Pons (tissue), 1 donor: ENCODE measurements around the gene DIS3L2.
"Not testable (repeated sequence)": the region's sequence is repeated elsewhere in the genome, so short reads cannot be mapped to it uniquely, and the experiment has no call there.

Experiments
- DNase-seq: peaks from one replicate; pipeline ENCODE4 v3.0.0-alpha.2; 2016; ENCODE audit warnings: low spot score

DIS3L2 gene

GRCh38 chr2:232321817-232322559 is 360.5 kb downstream of the DIS3L2 start:
- no peak for DNase-seq

GRCh38 chr2:232322560-232323327 is 361.2 kb downstream of the DIS3L2 start:
- no peak for DNase-seq

GRCh38 chr2:232323328-232323650 is 361.8 kb downstream of the DIS3L2 start:
- DNase-seq = no peak

GRCh38 chr2:232323967-232324366 is 362.5 kb downstream of the DIS3L2 start:
- DNase-seq = not testable (repeated sequence)

- DNase-seq = no peak
Measured at GRCh38 chr2:232324778-232325177, 363.3 kb downstream of the DIS3L2 start.

- DNase-seq = no peak
Measured at GRCh38 chr2:232325324-232326273, 364.1 kb downstream of the DIS3L2 start.

- not testable (repeated sequence) for DNase-seq
Measured at GRCh38 chr2:232326274-232327104, 365.0 kb downstream of the DIS3L2 start.

GRCh38 chr2:232327105-232328031 is 365.9 kb downstream of the DIS3L2 start:
- peak; percentile 38 for DNase-seq

- DNase-seq = no peak
Measured at GRCh38 chr2:232328032-232328422, 366.5 kb downstream of the DIS3L2 start.

- no peak for DNase-seq
Measured at GRCh38 chr2:232328516-232329460, 367.3 kb downstream of the DIS3L2 start.

- DNase-seq = no peak
Measured at GRCh38 chr2:232329716-232330067, 368.2 kb downstream of the DIS3L2 start.

GRCh38 chr2:232330068-232330999 is 368.8 kb downstream of the DIS3L2 start:
- no peak for DNase-seq

GRCh38 chr2:232331061-232331460 is 369.5 kb downstream of the DIS3L2 start:
- not testable (repeated sequence) for DNase-seq

- not testable (repeated sequence) for DNase-seq
Measured at GRCh38 chr2:232331641-232332040, 370.1 kb downstream of the DIS3L2 start.

GRCh38 chr2:232332244-232332939 is 370.9 kb downstream of the DIS3L2 start:
- not testable (repeated sequence) for DNase-seq

GRCh38 chr2:232332940-232333259 is 371.4 kb downstream of the DIS3L2 start:
- no peak for DNase-seq

- DNase-seq = no peak
Measured at GRCh38 chr2:232333361-232334135, 372.0 kb downstream of the DIS3L2 start.
